ENCODE results near the gene GLIPR1L2. TPM values are rescaled to one million over a fixed set of nuclear protein-coding genes. Genes with fewer than 3 reads are reported as not detected.
A peak's percentile ranks its signal among the peaks of the same experiment; 100 is the strongest.

Gene GLIPR1L2
- total and polyA plus RNA-seq, 10 of the 15 experiments (the other 5 are each of a cell fraction or from before 2014, with no cell fraction given), result 0.04 to 0.39 (median 0.09) TPM; not detected in 3

DNA sequence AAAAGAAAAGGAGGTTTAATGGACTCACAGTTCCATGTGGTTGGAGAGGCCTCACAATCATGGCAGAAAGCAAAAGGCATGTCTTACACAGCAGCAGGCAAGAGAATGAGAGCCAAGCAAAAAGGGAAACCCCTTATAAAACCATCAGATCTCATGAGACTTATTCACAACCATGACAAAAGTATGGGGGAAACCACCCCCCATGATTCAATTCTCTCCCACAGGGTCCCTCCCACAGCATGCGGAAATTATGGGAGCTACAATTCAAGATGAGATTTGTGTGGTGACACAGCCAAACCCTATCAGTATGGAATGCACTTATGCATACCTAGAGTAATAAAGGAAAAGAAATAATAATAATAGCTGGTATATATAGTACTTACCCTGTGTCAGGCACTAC, 85.2 kb downstream of the GLIPR1L2 start:
- no peak overlapping the region for H3K27ac ChIP-seq (ENCODE audit: control insufficient read depth, insufficient read depth)
- SMC1A ChIA-PET (ENCODE audit: uncharacterized antibody, unreplicated experiment), result interaction anchor here (0.6 to 2.4 kb wide), 5 partner anchors 8 to 39 kb away, joined by 3 to 6 read pairs (median 4); no protein-coding TSS in a partner anchor
- H3K9ac ChIP-seq (ENCODE audit: control insufficient read depth, insufficient read depth, low read length), result no peak overlapping the region
- BruUV-seq (replicated peaks), result no TSS peak
- no peak overlapping the region for H3K4me2 ChIP-seq (ENCODE audit: control insufficient read depth, insufficient read depth)
- peaks cover 21% of the 10 kb centered on the region for H3K4me1 ChIP-seq (ENCODE audit: control insufficient read depth, insufficient read depth, low read length)
- no peak overlapping the region for H2AFZ ChIP-seq (ENCODE audit: control insufficient read depth, low read depth, low read length)
- H3K27me3 ChIP-seq (replicated peaks in 1 of 2; ENCODE audit: control insufficient read depth in 2 of 2, insufficient read depth in 2 of 2, low read length in 1 of 2), result no peaks in the 10 kb centered on the region
- no peak for ATAC-seq
- intact Hi-C loops (cut with micrococcal nuclease; ENCODE audit: unreplicated experiment), result no loop called here
- no peaks in the 10 kb centered on the region for H3K79me2 ChIP-seq (ENCODE audit: control insufficient read depth, insufficient read depth, low read length)
- TF ChIP-seq ESRRA (IDR thresholded peaks at IDR 0.05; ENCODE audit: low read length), result no peak
- no peak for TF ChIP-seq SP1 (IDR thresholded peaks at IDR 0.05; ENCODE audit: low read depth, low read length)
- no peak for TF ChIP-seq PML (IDR thresholded peaks at IDR 0.05; ENCODE audit: low read length)
- no peak for TF ChIP-seq SIX5 (IDR thresholded peaks at IDR 0.05; ENCODE audit: low read depth, low read length, severe bottlenecking)
- TF ChIP-seq, protein P1, sequence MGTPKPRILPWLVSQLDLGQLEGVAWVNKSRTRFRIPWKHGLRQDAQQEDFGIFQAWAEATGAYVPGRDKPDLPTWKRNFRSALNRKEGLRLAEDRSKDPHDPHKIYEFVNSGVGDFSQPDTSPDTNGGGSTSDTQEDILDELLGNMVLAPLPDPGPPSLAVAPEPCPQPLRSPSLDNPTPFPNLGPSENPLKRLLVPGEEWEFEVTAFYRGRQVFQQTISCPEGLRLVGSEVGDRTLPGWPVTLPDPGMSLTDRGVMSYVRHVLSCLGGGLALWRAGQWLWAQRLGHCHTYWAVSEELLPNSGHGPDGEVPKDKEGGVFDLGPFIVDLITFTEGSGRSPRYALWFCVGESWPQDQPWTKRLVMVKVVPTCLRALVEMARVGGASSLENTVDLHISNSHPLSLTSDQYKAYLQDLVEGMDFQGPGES (IDR thresholded peaks at IDR 0.05), result no peak
- TF ChIP-seq NBN (IDR thresholded peaks at IDR 0.05), result no peak
- TF ChIP-seq MEF2B (IDR thresholded peaks at IDR 0.05; ENCODE audit: partially characterized antibody, poor library complexity, severe bottlenecking), result peak; percentile 32
- no peaks in the 10 kb centered on the region for H4K20me1 ChIP-seq (ENCODE audit: control insufficient read depth, insufficient read depth)
- POLR2A ChIA-PET, result interaction anchor here (0.7 kb wide), 3 partner anchors 36 to 85 kb away, joined by 4 to 8 read pairs (median 4); partner anchors contain the start of gene GLIPR1L2
- CTCF ChIA-PET, result interaction anchor here (0.5 to 4.2 kb wide), 3 partner anchors 8 to 142 kb away, joined by 3 to 24 read pairs (median 3); partner anchors contain the start of gene GLIPR1L1
- WGBS (ENCODE audit: insufficient coverage, insufficient replicate concordance, low lambda C conversion rate, missing lambda C conversion rate), result 95% methylated on average over 1 of the region's 1 CpG
- in situ Hi-C loops (cut with MboI), result loop anchor here (25.0 kb wide), 1 partner anchor 789 kb away; no protein-coding TSS in a partner anchor
- no peak for FAIRE-seq
- no peak for DNase-seq (ENCODE audit: low read depth, low spot score)
- H3K36me3 ChIP-seq (ENCODE audit: control insufficient read depth in 2 of 2, insufficient read depth in 2 of 2, low read length in 1 of 2), result no peaks in the 10 kb centered on the region
- H3K4me3 ChIP-seq, result no peak overlapping the region
- RAD21 ChIA-PET (ENCODE audit: unreplicated experiment), result interaction anchor here (1.1 to 1.5 kb wide), 2 partner anchors 9 to 50 kb away, joined by 3 read pairs; no protein-coding TSS in a partner anchor
- no peaks in the 10 kb centered on the region for H3K9me3 ChIP-seq (replicated peaks; ENCODE audit: control insufficient read depth, insufficient read depth, low read length)

Data from GM12878 (cell line).